ENCODE results near the gene ANKRD34C. TPM values are rescaled to one million over a fixed set of nuclear protein-coding genes. Genes with fewer than 3 reads are reported as not detected.
A peak's percentile ranks its signal among the peaks of the same experiment; 100 is the strongest.

ANKRD34C gene
- not detected in 2 replicates for total RNA-seq

- H3K36me3 Mint-ChIP-seq (ENCODE audit: low read depth): peaks cover 1% of the 10 kb centered on the region
- no peak for DNase-seq (ENCODE audit: low spot score)
- no peak within 1 kb of the TSS for H3K4me3 Mint-ChIP-seq
- no peaks in the 10 kb centered on the region for H3K9me3 Mint-ChIP-seq
- intact Hi-C loops (cut with micrococcal nuclease): loop anchor here (10.0 kb wide), 1 partner anchor 938 kb away; the partner anchor contains the start of gene CRABP1
- H3K4me1 Mint-ChIP-seq (ENCODE audit: low read depth): no peaks in the 10 kb centered on the region
- H3K27ac Mint-ChIP-seq: no peak within 1 kb of the TSS
- peaks cover 59% of the 10 kb centered on the region for H3K27me3 Mint-ChIP-seq (ENCODE audit: insufficient read depth)
Measured at GRCh38 chr15:79282371-79283251, at the start of gene ANKRD34C. Gene ANKRD34C, plus strand, starts transcription at chr15:79282722. Its CDS starts 10,563 bp downstream, at chr15:79293285.

- intact Hi-C loops (cut with micrococcal nuclease): no loop called here
- Mint-ChIP-seq H3K9me3 (peaks cover 7% of the 10 kb centered on the region), H3K27me3 (ENCODE audit: insufficient read depth) (peaks cover 4% of the 10 kb centered on the region), H3K4me1 (ENCODE audit: low read depth) (no peaks in the 10 kb centered on the region), H3K4me3 (no peak overlapping the region), H3K27ac (no peak overlapping the region), H3K36me3 (ENCODE audit: low read depth) (no peaks in the 10 kb centered on the region)
- no peak for DNase-seq (ENCODE audit: low spot score)
Measured at GRCh38 chr15:79233236-79233635, 49.3 kb upstream of the ANKRD34C start.

- no peaks in the 10 kb centered on the region for H3K4me1 Mint-ChIP-seq (ENCODE audit: low read depth)
- H3K36me3 Mint-ChIP-seq (ENCODE audit: low read depth): no peaks in the 10 kb centered on the region
- peaks cover 10% of the 10 kb centered on the region for H3K27me3 Mint-ChIP-seq (ENCODE audit: insufficient read depth)
- H3K9me3 Mint-ChIP-seq: no peaks in the 10 kb centered on the region
- DNase-seq (ENCODE audit: low spot score): no peak
- H3K4me3 Mint-ChIP-seq: no peak overlapping the region
- H3K27ac Mint-ChIP-seq: no peak overlapping the region
- intact Hi-C loops (cut with micrococcal nuclease): no loop called here
Measured at GRCh38 chr15:79240036-79240435, 42.5 kb upstream of the ANKRD34C start.

GRCh38 chr15:79243723-79244122 lies 38.8 kb upstream of the ANKRD34C start:
- Mint-ChIP-seq H3K27ac (no peak overlapping the region), H3K4me3 (no peak overlapping the region), H3K36me3 (ENCODE audit: low read depth) (no peaks in the 10 kb centered on the region), H3K4me1 (ENCODE audit: low read depth) (no peaks in the 10 kb centered on the region), H3K9me3 (no peaks in the 10 kb centered on the region), H3K27me3 (ENCODE audit: insufficient read depth) (peaks cover 6% of the 10 kb centered on the region)
- DNase-seq (ENCODE audit: low spot score): no peak
- intact Hi-C loops (cut with micrococcal nuclease): no loop called here

GRCh38 chr15:79244876-79245275 lies 37.6 kb upstream of the ANKRD34C start:
- no peak overlapping the region for H3K27ac Mint-ChIP-seq
- no peaks in the 10 kb centered on the region for H3K36me3 Mint-ChIP-seq (ENCODE audit: low read depth)
- intact Hi-C loops (cut with micrococcal nuclease): no loop called here
- H3K4me3 Mint-ChIP-seq: no peak overlapping the region
- H3K9me3 Mint-ChIP-seq: no peaks in the 10 kb centered on the region
- H3K4me1 Mint-ChIP-seq (ENCODE audit: low read depth): no peaks in the 10 kb centered on the region
- H3K27me3 Mint-ChIP-seq (ENCODE audit: insufficient read depth): peaks cover 4% of the 10 kb centered on the region
- no peak for DNase-seq (ENCODE audit: low spot score)

- H3K27me3 Mint-ChIP-seq (ENCODE audit: insufficient read depth): no peaks in the 10 kb centered on the region
- H3K36me3 Mint-ChIP-seq (ENCODE audit: low read depth): no peaks in the 10 kb centered on the region
- no peak for DNase-seq (ENCODE audit: low spot score)
- no peak overlapping the region for H3K4me3 Mint-ChIP-seq
- H3K4me1 Mint-ChIP-seq (ENCODE audit: low read depth): no peaks in the 10 kb centered on the region
- intact Hi-C loops (cut with micrococcal nuclease): no loop called here
- H3K27ac Mint-ChIP-seq: no peak overlapping the region
- H3K9me3 Mint-ChIP-seq: no peaks in the 10 kb centered on the region
Measured at GRCh38 chr15:79248183-79248582, 34.3 kb upstream of the ANKRD34C start.

- no peaks in the 10 kb centered on the region for H3K9me3 Mint-ChIP-seq
- H3K4me1 Mint-ChIP-seq (ENCODE audit: low read depth): no peaks in the 10 kb centered on the region
- no peak for DNase-seq (ENCODE audit: low spot score)
- H3K27ac Mint-ChIP-seq: no peak overlapping the region
- intact Hi-C loops (cut with micrococcal nuclease): no loop called here
- peaks cover 4% of the 10 kb centered on the region for H3K27me3 Mint-ChIP-seq (ENCODE audit: insufficient read depth)
- no peak overlapping the region for H3K4me3 Mint-ChIP-seq
- no peaks in the 10 kb centered on the region for H3K36me3 Mint-ChIP-seq (ENCODE audit: low read depth)
Measured at GRCh38 chr15:79257454-79257853, 25.1 kb upstream of the ANKRD34C start.

DNA sequence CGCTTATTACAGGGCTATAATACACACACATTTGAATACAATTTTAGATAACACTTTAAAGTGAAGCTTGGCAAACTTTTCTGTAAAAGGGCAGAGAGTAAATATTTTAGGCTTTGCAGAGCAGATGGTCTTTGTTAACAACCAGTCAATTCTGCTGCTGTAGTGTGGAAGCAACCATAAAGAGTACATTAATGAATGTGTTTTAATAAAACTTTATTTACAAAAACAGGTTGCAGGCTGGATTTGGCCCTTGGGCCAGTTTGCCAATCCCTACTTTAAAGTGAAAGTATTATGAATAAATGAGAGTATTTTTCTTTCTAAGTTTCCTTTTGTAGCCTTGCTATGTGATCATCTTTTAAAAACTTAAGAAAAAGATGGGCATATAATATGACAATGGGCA lies 20.7 kb upstream of the ANKRD34C start:
- DNase-seq (ENCODE audit: low spot score): no peak
- Mint-ChIP-seq H3K27me3 (ENCODE audit: insufficient read depth) (peaks cover 2% of the 10 kb centered on the region), H3K4me3 (no peak overlapping the region), H3K4me1 (ENCODE audit: low read depth) (no peaks in the 10 kb centered on the region), H3K36me3 (ENCODE audit: low read depth) (no peaks in the 10 kb centered on the region), H3K9me3 (no peaks in the 10 kb centered on the region), H3K27ac (no peak overlapping the region)
- intact Hi-C loops (cut with micrococcal nuclease): no loop called here

DNA sequence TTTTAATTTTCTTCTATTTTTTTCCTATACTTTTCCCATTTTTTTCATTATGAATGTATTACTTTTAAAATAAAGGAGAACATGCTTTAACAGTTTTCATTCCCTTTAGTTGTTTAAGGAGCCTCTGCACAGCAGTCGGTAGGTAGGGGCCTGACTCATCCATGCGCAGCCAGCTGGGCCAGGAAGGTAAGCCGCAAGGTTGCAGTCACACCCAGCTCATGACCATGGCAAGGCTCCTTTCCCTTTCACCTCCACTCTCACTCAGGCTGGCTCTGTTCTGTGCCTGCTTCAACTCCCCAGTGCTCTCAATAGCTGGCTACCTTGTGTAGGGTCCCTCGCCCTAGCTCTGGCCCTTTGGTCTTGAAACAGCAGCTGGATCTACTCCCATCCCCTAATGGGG lies 17.4 kb upstream of the ANKRD34C start:
- intact Hi-C loops (cut with micrococcal nuclease): no loop called here
- peaks cover 9% of the 10 kb centered on the region for H3K27me3 Mint-ChIP-seq (ENCODE audit: insufficient read depth)
- no peaks in the 10 kb centered on the region for H3K36me3 Mint-ChIP-seq (ENCODE audit: low read depth)
- no peaks in the 10 kb centered on the region for H3K9me3 Mint-ChIP-seq
- H3K4me1 Mint-ChIP-seq (ENCODE audit: low read depth): no peaks in the 10 kb centered on the region
- no peak overlapping the region for H3K27ac Mint-ChIP-seq
- no peak for DNase-seq (ENCODE audit: low spot score)
- no peak overlapping the region for H3K4me3 Mint-ChIP-seq

- H3K27me3 Mint-ChIP-seq (ENCODE audit: insufficient read depth): peaks cover 11% of the 10 kb centered on the region
- no peaks in the 10 kb centered on the region for H3K4me1 Mint-ChIP-seq (ENCODE audit: low read depth)
- H3K9me3 Mint-ChIP-seq: no peaks in the 10 kb centered on the region
- H3K4me3 Mint-ChIP-seq: no peak overlapping the region
- DNase-seq (ENCODE audit: low spot score): no peak
- H3K36me3 Mint-ChIP-seq (ENCODE audit: low read depth): no peaks in the 10 kb centered on the region
- H3K27ac Mint-ChIP-seq: no peak overlapping the region
- intact Hi-C loops (cut with micrococcal nuclease): no loop called here
Measured at GRCh38 chr15:79265987-79266579, 16.4 kb upstream of the ANKRD34C start.

DNA sequence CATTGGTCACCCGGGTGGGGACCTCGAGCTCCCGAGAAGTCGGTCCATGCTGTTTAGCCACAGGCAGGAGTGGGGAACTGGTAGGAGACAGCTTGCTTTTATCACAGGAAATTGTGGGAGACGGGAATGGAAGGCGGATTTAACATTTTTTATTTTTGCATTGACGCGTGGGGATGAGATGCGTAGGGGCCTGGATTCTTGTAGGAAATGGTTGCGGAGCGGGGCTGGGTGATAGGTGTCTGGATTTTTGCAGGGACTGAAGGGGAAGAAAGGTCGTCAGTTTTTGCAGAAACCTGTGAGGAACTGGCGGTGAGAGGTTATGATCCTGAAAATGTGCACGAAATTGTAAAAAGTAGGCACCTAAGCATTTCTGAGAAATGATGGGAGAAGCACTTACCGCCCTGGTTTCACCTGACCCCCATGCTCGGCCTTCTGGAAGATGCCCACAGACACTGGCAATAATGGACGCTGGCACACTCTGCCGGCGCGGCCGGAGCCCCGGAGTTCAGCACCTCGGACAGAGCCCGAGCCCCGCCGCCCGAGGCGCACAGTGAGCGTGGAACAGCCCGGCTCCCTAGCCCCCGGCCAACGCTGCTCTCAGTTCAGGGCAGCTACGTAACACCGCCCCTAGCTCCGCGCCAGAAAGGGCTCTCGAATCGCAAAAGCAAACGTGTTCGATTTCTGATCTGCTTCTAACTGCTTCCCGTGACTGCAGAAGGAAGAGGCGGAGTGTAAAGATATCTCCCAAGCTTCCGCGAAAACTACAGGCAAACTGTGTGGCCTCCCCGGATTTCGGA lies 928 bp downstream of the ANKRD34C start:
- Mint-ChIP-seq H3K4me1 (ENCODE audit: low read depth) (no peaks in the 10 kb centered on the region), H3K27me3 (ENCODE audit: insufficient read depth) (peaks cover 59% of the 10 kb centered on the region), H3K4me3 (no peak overlapping the region), H3K27ac (no peak overlapping the region), H3K36me3 (ENCODE audit: low read depth) (peaks cover 1% of the 10 kb centered on the region), H3K9me3 (no peaks in the 10 kb centered on the region)
- intact Hi-C loops (cut with micrococcal nuclease): loop anchor here (10.0 kb wide), 1 partner anchor 939 kb away; the partner anchor contains the start of gene CRABP1
- DNase-seq (ENCODE audit: low spot score): peak; percentile 22

- peaks cover 4% of the 10 kb centered on the region for H3K4me1 Mint-ChIP-seq (ENCODE audit: low read depth)
Measured at GRCh38 chr15:79290642-79291275, 8.2 kb downstream of the ANKRD34C start.

More at GRCh38 chr15:79290642-79291275, 8.2 kb downstream of the ANKRD34C start:
- no peak for DNase-seq (ENCODE audit: low spot score)
- Mint-ChIP-seq H3K9me3 (no peaks in the 10 kb centered on the region), H3K4me3 (no peak overlapping the region), H3K27ac (no peak overlapping the region), H3K36me3 (ENCODE audit: low read depth) (no peaks in the 10 kb centered on the region), H3K27me3 (ENCODE audit: insufficient read depth) (peaks cover 12% of the 10 kb centered on the region)
- intact Hi-C loops (cut with micrococcal nuclease): no loop called here
